ENCODE results near the gene CHID1. TPM values are rescaled to one million over a fixed set of nuclear protein-coding genes. Genes with fewer than 3 reads are reported as not detected.

The CHID1 gene
- 10 to 100 TPM; 39.1 to 39.8 TPM for total RNA-seq

DNA sequence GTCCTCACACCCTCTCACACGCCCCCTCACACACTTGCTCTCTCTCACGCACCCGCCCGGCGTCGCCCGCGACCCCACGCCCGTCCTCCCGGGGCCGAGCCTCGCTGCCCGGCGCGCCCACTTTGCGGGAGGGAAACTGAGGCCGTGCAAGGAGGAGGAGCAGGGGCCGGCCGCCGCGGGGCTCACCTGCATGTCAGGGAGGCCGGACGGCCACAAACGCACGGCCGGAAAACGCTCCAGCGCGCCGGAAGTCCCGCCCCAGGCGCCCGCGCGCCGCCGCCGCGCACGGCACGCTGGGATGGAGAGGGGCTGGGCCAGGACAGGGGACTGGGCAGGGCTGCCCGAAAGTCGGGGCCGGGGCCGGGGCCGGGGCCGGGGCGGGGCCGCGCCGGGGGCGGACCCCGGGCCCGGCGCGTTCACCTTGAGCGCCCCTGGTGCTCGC lies at the start of gene CHID1:
CHID1 (minus strand) TSS at position 222 of the 442 bp plus-strand sequence. CDS start 5,994 bp downstream, outside the sequence.

DNA sequence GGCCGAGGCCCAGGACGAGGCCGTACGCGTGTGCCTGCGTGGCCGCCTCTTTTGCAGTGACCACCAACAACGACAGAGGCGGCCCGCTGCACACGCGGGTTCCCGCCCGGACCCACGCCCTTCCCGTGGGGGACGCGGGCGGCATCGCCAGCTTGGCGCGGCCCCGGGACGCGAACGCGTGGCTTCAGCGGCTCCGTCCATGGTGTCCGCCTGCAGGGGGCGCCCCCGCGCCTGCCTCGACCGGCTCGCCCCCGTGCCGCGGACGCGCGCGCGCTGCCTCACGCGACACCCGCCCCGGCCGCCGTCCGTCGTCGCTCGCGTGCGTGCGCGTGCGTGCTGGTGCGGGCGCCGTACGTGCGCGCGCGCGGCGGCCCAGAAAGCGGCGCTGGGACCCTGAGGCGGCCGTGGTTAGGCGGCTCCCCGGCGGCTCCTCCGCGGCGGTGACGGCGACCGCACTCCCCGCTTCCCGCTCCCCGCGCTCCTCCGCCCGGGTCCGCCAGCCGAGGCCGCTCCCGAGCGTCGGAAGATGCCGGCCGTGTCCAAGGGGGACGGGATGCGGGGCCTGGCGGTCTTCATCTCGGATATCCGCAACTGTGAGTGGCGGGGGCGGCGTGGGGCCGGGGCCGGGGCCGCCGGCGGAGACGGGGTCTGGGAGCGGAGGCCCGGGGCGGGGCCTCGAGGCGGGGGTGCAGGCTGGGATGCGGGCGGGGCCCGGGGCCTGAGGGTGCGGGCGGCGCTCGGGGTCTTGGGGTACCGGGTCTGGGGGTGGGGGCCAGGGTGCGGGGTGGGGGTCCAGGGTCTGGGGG lies 15.1 kb upstream of the CHID1 start, which contains the start of gene AP2A2:
AP2A2 (plus strand) TSS at position 375 of the 806 bp plus-strand sequence; CDS start at position 527, 152 bp downstream.

DNA sequence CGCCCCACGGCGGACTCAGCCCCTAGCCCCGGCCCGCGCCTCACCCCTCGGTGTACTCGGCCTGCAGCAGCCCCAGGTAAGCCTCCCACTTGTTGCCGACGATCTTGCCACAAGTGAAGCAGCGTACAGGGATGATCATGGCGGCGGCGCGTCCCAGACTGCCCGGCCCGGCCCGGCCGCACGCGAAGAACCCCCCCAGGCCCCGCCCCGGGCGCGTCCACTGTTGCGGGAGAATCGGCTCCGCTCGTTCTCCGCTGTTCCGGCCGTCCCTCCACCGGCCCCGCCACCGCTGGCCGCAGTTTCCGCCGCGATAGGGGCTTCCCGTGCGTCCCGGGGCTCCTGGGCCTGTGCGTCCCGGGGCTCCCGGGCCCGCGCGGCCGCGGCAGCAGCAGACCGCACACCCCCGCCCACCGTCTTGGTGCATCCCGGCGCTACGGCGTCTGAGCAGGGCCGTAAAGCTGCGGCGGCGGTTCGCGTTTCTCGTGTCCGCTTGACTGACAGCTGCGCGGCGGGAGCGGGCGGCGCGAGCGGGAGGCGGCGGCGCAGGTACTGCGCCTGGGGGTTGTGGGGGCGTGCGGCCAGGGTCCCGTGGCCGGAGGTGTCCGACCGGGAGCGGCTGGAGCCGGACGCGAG lies 68.1 kb downstream of the CHID1 start, which contains the start of the genes POLR2L and TSPAN4:
POLR2L (minus strand) TSS at position 160 of the 633 bp plus-strand sequence; CDS start at position 139, 21 bp downstream.
TSPAN4 (plus strand) TSS at position 483 of the 633 bp plus-strand sequence. CDS start 7,453 bp downstream, outside the sequence.

DNA sequence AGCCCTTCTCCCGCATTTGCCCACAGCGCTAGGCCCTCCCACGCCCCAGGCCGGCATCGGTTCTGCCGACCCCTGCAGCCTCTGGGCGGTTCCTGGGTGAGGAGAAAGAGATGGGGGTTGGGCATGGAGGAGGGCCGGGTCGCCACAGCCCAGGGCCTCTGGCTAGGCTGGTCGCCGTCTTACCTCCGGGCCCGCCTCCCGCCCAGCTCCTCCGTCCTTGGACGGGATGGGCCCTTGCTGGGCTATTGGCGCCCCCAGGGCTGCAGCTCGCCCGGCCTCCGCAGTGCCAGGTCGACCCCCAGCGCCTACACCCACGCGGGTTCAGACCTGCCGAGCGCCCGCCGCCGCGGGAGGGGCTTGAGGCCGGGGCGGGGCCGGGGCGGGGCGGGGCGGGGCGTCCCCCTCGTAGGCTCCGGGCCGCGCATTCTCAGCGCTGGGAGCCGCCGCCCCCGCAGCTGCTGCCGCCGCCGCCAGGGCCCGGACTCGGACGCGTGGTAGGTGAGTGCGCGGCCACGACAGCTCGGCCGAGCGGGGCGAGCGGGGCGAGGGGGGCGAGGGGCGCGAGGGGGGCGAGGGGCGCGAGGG lies 78.0 kb downstream of the CHID1 start, which contains the start of gene CD151:
CD151 (plus strand) TSS at position 424 of the 585 bp plus-strand sequence. CDS start 3,118 bp downstream, outside the sequence.

DNA sequence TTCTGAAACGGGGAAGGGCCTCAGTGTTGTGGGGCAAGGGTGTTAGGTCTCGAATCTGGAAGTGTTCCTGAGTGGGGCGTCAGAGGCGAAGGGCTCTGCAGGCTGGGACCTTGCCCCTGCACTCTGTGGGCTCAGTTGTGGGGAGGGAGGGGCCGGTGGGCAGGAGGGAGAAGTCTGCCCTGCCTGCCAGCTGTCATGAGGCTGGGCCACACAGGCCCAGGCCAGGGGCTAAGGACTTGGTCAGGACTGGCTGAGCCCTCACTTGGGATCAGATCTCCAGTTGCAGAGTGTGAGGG lies 82.8 kb downstream of the CHID1 start, which contains the start of gene CRACR2B:
CRACR2B (plus strand) TSS at position 23 of the 296 bp plus-strand sequence. CDS start 689 bp downstream, outside the sequence.

DNA sequence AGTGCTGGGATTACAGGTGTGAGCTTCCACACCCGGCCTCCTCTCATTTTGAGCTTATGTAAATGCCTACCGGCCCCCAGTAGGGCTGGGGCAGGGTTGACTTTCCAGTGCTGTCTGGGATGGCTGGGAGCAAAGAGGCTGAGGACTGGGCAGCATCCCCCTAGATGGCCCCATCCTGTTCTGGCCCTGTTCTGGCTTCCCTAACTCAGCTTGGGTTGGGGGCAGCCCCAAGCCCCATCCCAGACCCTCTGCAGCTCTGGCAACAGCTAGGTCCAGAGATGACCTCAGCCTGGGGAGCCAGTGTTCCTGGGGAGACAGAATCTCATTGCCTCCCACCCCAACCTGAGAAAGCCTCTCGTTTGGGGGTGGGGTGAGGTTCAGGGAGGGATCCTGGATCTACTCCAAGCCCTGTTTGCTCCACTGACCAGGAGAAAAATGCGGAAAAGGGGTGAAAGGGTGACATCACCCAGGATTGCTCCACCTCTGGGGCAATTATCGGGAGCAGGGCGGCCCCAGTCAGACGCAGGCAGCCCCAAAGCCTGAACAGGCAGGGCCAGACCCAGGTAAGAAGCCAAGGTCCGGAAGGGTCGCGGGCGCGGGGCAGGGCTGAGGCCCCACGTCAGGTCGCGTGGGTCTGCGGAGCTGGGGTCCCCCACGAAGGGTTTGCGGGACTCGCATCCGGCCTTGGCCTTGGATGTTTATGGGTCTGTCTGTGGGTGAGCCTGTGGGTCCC lies 92.0 kb downstream of the CHID1 start, which contains the start of gene PNPLA2:
PNPLA2 (plus strand) TSS at position 519 of the 733 bp plus-strand sequence. CDS start 805 bp downstream, outside the sequence.

Other genes starting within 250 kb of the CHID1 start
- gene DEAF1, start 215.6 kb downstream of the CHID1 start, total RNA-seq, result 10 to 100 TPM; 54.2 to 59.1 TPM
- 10 to 100 TPM; 28.4 to 28.9 TPM for gene TMEM80, start 215.0 kb downstream of the CHID1 start, total RNA-seq
- gene EPS8L2, start 204.6 kb downstream of the CHID1 start, total RNA-seq, result 10 to 100 TPM; 17.4 to 20.3 TPM
- gene TALDO1, start 163.3 kb downstream of the CHID1 start, total RNA-seq, result 100 to 1,000 TPM; 205 to 218 TPM
- 10 to 100 TPM; 55.0 to 58.2 TPM for gene GATD1, start 133.3 kb downstream of the CHID1 start, total RNA-seq
- gene CEND1, start 120.7 kb downstream of the CHID1 start, total RNA-seq, result under 1 TPM; 0.39 to 0.58 TPM
- 10 to 100 TPM; 36.7 to 41.3 TPM for gene SLC25A22, start 112.5 kb downstream of the CHID1 start, total RNA-seq
- gene PIDD1, start 105.6 kb downstream of the CHID1 start, total RNA-seq, result 10 to 100 TPM; 52.2 to 55.3 TPM
- gene RPLP2, start 100.8 kb downstream of the CHID1 start, total RNA-seq, result 1,000 to 10,000 TPM; 3,087 to 3,213 TPM
- 10 to 100 TPM; 78.2 to 83.3 TPM for gene PNPLA2, start 91.9 kb downstream of the CHID1 start, total RNA-seq
- gene CRACR2B, start 82.9 kb downstream of the CHID1 start, total RNA-seq, result 10 to 100 TPM; 23.7 to 25.2 TPM
- 10 to 100 TPM; 33.5 to 36.2 TPM for gene CD151, start 77.9 kb downstream of the CHID1 start, total RNA-seq
- 10 to 100 TPM; 78.3 to 79.5 TPM for gene POLR2L, start 68.3 kb downstream of the CHID1 start, total RNA-seq
- gene TSPAN4, start 68.0 kb downstream of the CHID1 start, total RNA-seq, result 1 to 10 TPM; 8.1 to 8.4 TPM
- 10 to 100 TPM; 60.9 to 63.9 TPM for gene AP2A2, start 15.1 kb upstream of the CHID1 start, total RNA-seq
- not detected for gene MUC6, start 125.9 kb upstream of the CHID1 start, total RNA-seq
- gene MUC2, start 164.1 kb upstream of the CHID1 start, total RNA-seq, result not detected
- gene MUC5AC, start 247.1 kb upstream of the CHID1 start, total RNA-seq, result not detected

Data from activated naive CD4-positive, alpha-beta T cell treated with anti-CD3 and anti-CD28 coated beads, Interleukin-2, amount 10 ng/mL, durations not matched to agents 5 hours and 36 hours (primary cell).